ENCODE results near the gene CNIH2. TPM values are rescaled to one million over a fixed set of nuclear protein-coding genes. Genes with fewer than 3 reads are reported as not detected.
"Not testable (repeated sequence)": the region's sequence is repeated elsewhere in the genome, so short reads cannot be mapped to it uniquely, and the experiment has no call there.

Gene CNIH2
- total and polyA plus RNA-seq, 2 experiments from 2014 or later = 4.3 to 9.2 TPM

DNA sequence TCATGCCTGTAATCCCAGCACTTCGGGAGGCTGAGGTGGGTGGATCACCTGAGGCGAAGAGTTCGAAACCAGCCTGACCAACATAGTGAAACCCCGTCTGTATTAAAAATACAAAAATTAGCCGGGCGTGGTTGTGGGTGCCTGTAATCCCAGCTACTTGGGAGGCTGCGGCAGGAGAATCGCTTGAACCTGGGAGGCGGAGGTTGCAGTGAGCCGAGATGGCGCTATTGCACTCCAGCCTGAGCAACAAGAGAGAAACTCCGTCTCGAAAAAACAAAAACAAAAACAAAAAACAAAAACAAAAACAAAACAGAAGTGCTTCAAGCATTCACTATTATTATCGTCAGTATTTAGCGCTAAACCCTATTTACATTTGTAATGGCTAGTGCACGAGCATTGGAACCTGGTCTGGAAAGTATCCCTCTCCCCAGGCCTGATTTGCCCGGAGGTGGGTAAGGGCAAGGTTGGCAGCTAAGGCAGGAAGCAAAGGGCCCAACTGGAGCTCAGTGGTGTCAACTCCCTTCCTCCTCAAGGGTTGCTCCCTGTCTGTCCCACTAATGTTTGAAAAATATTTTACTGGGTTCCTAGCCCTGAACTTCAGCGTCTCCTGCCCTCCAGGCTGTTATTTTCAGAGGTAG lies 32.9 kb downstream of the CNIH2 start:
- H2AFZ ChIP-seq = peak overlapping the region; percentile 99; the same call in 1 of the 2 replicates
- H3K36me3 ChIP-seq (ENCODE audit: insufficient read depth); H3K4me3 Mint-ChIP-seq; H3K9me2 ChIP-seq (ENCODE audit: insufficient read depth); H3K79me2 ChIP-seq (replicated peaks; ENCODE audit: insufficient read depth); H3K27me3 ChIP-seq (ENCODE audit: insufficient read depth); H3K27ac ChIP-seq (ENCODE audit: low read depth); H3K36me3 Mint-ChIP-seq (ENCODE audit: low read depth); H3K9me3 Mint-ChIP-seq; DNase-seq (ENCODE audit: low spot score); H3K27ac Mint-ChIP-seq; ATAC-seq; H4K20me1 ChIP-seq (replicated peaks; ENCODE audit: insufficient read depth): not testable (repeated sequence)
- peaks cover 17% of the 10 kb centered on the region for H3K4me1 ChIP-seq (ENCODE audit: insufficient read depth)
- Mint-ChIP-seq H3K27me3 (ENCODE audit: insufficient read depth, low read depth, poor library complexity) (peaks cover 12% of the 10 kb centered on the region), H3K4me1 (peaks cover 25% of the 10 kb centered on the region)
- peak overlapping the region; percentile 84; the same call in 1 of the 2 replicates for H3K4me3 ChIP-seq
- TF ChIP-seq, protein P1, sequence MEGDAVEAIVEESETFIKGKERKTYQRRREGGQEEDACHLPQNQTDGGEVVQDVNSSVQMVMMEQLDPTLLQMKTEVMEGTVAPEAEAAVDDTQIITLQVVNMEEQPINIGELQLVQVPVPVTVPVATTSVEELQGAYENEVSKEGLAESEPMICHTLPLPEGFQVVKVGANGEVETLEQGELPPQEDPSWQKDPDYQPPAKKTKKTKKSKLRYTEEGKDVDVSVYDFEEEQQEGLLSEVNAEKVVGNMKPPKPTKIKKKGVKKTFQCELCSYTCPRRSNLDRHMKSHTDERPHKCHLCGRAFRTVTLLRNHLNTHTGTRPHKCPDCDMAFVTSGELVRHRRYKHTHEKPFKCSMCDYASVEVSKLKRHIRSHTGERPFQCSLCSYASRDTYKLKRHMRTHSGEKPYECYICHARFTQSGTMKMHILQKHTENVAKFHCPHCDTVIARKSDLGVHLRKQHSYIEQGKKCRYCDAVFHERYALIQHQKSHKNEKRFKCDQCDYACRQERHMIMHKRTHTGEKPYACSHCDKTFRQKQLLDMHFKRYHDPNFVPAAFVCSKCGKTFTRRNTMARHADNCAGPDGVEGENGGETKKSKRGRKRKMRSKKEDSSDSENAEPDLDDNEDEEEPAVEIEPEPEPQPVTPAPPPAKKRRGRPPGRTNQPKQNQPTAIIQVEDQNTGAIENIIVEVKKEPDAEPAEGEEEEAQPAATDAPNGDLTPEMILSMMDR (conservative IDR thresholded peaks at IDR 0.05; ENCODE audit: low read depth in 2 of 2) = peak; percentile 38 to 47
- H3F3A ChIP-seq (replicated peaks; ENCODE audit: low read depth) = peaks cover 12% of the 10 kb centered on the region; the same call in 1 of the 2 replicates
- H3K4me2 ChIP-seq = peak overlapping the region; percentile 90; the same call in 1 of the 2 replicates

DNA sequence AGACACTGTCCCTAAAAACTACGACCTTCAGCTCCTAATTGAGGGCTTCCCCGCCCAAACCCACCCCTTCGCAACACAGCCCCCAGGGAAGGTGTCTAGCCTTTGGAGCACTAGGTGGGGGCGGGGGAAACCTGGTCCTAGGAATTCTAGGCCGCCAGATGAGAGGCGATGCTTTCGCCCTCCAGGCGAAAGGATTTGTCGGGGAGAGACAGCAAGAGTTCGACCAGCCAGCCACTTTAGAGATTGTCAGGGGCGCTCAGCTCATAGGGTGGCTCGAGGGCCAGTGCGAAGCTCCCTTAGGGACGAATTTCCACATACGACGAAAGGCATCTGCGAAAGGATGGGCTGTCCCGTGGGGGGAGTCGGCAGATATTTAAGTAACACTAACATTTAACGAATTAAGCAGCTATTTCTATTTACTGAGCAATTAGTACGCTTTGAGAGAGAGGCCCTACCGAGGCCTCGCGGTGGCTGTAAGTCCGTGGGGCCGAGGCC lies 33.5 kb downstream of the CNIH2 start:
- Mint-ChIP-seq H3K9me3 (no peaks in the 10 kb centered on the region), H3K27ac (peak overlapping the region; percentile 97), H3K4me3 (peak overlapping the region; percentile 81), H3K4me1 (peaks cover 25% of the 10 kb centered on the region), H3K36me3 (ENCODE audit: low read depth) (peaks cover 2% of the 10 kb centered on the region; the same call in 1 of the 3 replicates), H3K27me3 (ENCODE audit: insufficient read depth, low read depth, poor library complexity) (peaks cover 10% of the 10 kb centered on the region)
- DNase-seq (ENCODE audit: low spot score) (peak; percentile 67), ATAC-seq (peak; percentile 3)
- Histone ChIP-seq H3K9me2 (ENCODE audit: insufficient read depth) (no peaks in the 10 kb centered on the region), H3F3A (replicated peaks; ENCODE audit: low read depth) (peaks cover 12% of the 10 kb centered on the region; the same call in 1 of the 2 replicates), H3K4me2 (peak overlapping the region; percentile 90), H3K4me3 (peak overlapping the region; percentile 84), H3K79me2 (replicated peaks; ENCODE audit: insufficient read depth) (no peaks in the 10 kb centered on the region), H2AFZ (peak overlapping the region; percentile 99), H3K27ac (ENCODE audit: low read depth) (no peak overlapping the region), H3K36me3 (ENCODE audit: insufficient read depth) (no peaks in the 10 kb centered on the region), H3K27me3 (ENCODE audit: insufficient read depth) (no peaks in the 10 kb centered on the region), H4K20me1 (replicated peaks; ENCODE audit: insufficient read depth) (no peaks in the 10 kb centered on the region), H3K4me1 (ENCODE audit: insufficient read depth) (peaks cover 17% of the 10 kb centered on the region)
- TF ChIP-seq, protein P1 (conservative IDR thresholded peaks at IDR 0.05; ENCODE audit: low read depth in 2 of 2) = no peak; a peak in 1 of 4 replicates
- TF ChIP-seq, protein P2, sequence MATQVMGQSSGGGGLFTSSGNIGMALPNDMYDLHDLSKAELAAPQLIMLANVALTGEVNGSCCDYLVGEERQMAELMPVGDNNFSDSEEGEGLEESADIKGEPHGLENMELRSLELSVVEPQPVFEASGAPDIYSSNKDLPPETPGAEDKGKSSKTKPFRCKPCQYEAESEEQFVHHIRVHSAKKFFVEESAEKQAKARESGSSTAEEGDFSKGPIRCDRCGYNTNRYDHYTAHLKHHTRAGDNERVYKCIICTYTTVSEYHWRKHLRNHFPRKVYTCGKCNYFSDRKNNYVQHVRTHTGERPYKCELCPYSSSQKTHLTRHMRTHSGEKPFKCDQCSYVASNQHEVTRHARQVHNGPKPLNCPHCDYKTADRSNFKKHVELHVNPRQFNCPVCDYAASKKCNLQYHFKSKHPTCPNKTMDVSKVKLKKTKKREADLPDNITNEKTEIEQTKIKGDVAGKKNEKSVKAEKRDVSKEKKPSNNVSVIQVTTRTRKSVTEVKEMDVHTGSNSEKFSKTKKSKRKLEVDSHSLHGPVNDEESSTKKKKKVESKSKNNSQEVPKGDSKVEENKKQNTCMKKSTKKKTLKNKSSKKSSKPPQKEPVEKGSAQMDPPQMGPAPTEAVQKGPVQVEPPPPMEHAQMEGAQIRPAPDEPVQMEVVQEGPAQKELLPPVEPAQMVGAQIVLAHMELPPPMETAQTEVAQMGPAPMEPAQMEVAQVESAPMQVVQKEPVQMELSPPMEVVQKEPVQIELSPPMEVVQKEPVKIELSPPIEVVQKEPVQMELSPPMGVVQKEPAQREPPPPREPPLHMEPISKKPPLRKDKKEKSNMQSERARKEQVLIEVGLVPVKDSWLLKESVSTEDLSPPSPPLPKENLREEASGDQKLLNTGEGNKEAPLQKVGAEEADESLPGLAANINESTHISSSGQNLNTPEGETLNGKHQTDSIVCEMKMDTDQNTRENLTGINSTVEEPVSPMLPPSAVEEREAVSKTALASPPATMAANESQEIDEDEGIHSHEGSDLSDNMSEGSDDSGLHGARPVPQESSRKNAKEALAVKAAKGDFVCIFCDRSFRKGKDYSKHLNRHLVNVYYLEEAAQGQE (IDR thresholded peaks at IDR 0.05; ENCODE audit: unreplicated experiment) = no peak
- TF ChIP-seq NANOG (IDR thresholded peaks at IDR 0.05; ENCODE audit: borderline replicate concordance) (no peak), EZH2 (IDR thresholded peaks at IDR 0.05; ENCODE audit: low read depth, unreplicated experiment) (no peak)
- TF ChIP-seq, protein P3, sequence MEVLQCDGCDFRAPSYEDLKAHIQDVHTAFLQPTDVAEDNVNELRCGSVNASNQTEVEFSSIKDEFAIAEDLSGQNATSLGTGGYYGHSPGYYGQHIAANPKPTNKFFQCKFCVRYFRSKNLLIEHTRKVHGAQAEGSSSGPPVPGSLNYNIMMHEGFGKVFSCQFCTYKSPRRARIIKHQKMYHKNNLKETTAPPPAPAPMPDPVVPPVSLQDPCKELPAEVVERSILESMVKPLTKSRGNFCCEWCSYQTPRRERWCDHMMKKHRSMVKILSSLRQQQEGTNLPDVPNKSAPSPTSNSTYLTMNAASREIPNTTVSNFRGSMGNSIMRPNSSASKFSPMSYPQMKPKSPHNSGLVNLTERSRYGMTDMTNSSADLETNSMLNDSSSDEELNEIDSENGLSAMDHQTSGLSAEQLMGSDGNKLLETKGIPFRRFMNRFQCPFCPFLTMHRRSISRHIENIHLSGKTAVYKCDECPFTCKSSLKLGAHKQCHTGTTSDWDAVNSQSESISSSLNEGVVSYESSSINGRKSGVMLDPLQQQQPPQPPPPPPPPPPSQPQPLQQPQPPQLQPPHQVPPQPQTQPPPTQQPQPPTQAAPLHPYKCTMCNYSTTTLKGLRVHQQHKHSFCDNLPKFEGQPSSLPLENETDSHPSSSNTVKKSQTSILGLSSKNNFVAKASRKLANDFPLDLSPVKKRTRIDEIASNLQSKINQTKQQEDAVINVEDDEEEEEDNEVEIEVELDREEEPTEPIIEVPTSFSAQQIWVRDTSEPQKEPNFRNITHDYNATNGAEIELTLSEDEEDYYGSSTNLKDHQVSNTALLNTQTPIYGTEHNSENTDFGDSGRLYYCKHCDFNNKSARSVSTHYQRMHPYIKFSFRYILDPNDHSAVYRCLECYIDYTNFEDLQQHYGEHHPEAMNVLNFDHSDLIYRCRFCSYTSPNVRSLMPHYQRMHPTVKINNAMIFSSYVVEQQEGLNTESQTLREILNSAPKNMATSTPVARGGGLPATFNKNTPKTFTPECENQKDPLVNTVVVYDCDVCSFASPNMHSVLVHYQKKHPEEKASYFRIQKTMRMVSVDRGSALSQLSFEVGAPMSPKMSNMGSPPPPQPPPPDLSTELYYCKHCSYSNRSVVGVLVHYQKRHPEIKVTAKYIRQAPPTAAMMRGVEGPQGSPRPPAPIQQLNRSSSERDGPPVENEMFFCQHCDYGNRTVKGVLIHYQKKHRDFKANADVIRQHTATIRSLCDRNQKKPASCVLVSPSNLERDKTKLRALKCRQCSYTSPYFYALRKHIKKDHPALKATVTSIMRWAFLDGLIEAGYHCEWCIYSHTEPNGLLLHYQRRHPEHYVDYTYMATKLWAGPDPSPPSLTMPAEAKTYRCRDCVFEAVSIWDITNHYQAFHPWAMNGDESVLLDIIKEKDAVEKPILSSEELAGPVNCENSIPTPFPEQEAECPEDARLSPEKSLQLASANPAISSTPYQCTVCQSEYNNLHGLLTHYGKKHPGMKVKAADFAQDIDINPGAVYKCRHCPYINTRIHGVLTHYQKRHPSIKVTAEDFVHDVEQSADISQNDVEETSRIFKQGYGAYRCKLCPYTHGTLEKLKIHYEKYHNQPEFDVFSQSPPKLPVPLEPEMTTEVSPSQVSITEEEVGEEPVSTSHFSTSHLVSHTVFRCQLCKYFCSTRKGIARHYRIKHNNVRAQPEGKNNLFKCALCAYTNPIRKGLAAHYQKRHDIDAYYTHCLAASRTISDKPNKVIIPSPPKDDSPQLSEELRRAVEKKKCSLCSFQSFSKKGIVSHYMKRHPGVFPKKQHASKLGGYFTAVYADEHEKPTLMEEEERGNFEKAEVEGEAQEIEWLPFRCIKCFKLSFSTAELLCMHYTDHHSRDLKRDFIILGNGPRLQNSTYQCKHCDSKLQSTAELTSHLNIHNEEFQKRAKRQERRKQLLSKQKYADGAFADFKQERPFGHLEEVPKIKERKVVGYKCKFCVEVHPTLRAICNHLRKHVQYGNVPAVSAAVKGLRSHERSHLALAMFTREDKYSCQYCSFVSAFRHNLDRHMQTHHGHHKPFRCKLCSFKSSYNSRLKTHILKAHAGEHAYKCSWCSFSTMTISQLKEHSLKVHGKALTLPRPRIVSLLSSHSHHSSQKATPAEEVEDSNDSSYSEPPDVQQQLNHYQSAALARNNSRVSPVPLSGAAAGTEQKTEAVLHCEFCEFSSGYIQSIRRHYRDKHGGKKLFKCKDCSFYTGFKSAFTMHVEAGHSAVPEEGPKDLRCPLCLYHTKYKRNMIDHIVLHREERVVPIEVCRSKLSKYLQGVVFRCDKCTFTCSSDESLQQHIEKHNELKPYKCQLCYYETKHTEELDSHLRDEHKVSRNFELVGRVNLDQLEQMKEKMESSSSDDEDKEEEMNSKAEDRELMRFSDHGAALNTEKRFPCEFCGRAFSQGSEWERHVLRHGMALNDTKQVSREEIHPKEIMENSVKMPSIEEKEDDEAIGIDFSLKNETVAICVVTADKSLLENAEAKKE (CRISPR knock-in tag; IDR thresholded peaks at IDR 0.05) = no peak

Data from GM23338 (cell line).